ENCODE data around the gene PPP1R13B.

GRCh38 chr14:103875010-103875409 lies 27.6 kb upstream of the PPP1R13B start:
- no peak for TF ChIP-seq CTCF (conservative IDR thresholded peaks at IDR 0.05; ENCODE audit: low read length)
- TF ChIP-seq EZH2phosphoT487 (IDR thresholded peaks at IDR 0.05; ENCODE audit: borderline replicate concordance, low read depth, low read length) = no peak
